ENCODE results near the gene SLC10A7. TPM values are rescaled to one million over a fixed set of nuclear protein-coding genes. Genes with fewer than 3 reads are reported as not detected.

The SLC10A7 gene
- total RNA-seq, 1 donor, result 9.0 TPM

DNA sequence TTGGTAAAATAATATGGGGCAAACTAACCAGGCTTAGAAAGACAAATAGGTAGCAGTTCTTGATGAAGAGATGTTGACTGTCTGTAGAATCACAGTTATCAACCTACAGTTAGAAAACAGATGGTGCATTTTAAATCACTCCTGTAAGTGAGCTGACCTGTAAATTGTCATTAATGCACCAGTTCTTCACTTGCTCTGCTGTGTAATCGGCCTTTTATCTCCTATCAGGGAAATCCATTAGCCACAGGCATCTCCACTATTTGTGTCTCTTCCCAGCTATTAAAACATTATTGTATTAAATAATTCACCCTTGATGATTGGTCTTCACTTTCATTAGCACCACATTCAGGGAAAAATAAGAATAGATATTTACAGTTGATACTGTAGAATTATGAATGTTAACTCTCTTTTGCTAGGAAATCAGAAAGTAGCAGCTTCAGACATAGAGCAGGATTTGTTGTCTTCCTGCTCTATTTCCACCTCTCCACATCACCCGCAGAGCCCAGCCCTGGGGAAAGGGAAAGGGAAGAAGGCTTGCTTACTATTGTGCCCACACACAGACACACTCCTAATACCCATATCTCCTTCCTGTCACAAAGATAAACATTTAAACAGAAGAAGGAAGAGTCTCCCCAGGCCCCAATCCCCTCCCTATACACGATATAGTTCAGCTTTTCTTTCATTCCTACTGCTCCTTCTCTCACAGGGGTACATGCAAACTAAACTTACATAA lies 210.3 kb downstream of the SLC10A7 start:
- Histone ChIP-seq H2AFZ (ENCODE audit: low read length) (no peak overlapping the region), H3K4me1 (ENCODE audit: insufficient read depth, low read length) (no peaks in the 10 kb centered on the region), H3K36me3 (ENCODE audit: insufficient read depth, low read length) (no peaks in the 10 kb centered on the region), H4K20me1 (ENCODE audit: insufficient read depth, low read length) (no peaks in the 10 kb centered on the region), H3K79me2 (ENCODE audit: insufficient read depth, low read length) (no peaks in the 10 kb centered on the region), H3K4me3 (ENCODE audit: insufficient read depth, low read length) (no peak overlapping the region), H3K27me3 (ENCODE audit: insufficient read depth, low read length) (no peaks in the 10 kb centered on the region), H3K27ac (ENCODE audit: low read depth, low read length) (no peak overlapping the region), H3K4me2 (ENCODE audit: insufficient read depth, low read length) (no peak overlapping the region), H3K9me3 (ENCODE audit: low read depth, low read length) (no peaks in the 10 kb centered on the region)
- TF ChIP-seq CTCF (IDR thresholded peaks at IDR 0.05; ENCODE audit: extremely low read depth, low read depth, low read length), result no peak
- no peak for DNase-seq (ENCODE audit: insufficient read length, low spot score, missing footprints)

GRCh38 chr4:146310319-146311021 lies 211.3 kb downstream of the SLC10A7 start:
- Histone ChIP-seq H3K4me2 (ENCODE audit: insufficient read depth, low read length) (no peak overlapping the region), H3K27me3 (ENCODE audit: insufficient read depth, low read length) (no peaks in the 10 kb centered on the region), H2AFZ (ENCODE audit: low read length) (no peak overlapping the region), H3K4me1 (ENCODE audit: insufficient read depth, low read length) (no peaks in the 10 kb centered on the region), H3K36me3 (ENCODE audit: insufficient read depth, low read length) (no peaks in the 10 kb centered on the region), H4K20me1 (ENCODE audit: insufficient read depth, low read length) (no peaks in the 10 kb centered on the region), H3K4me3 (ENCODE audit: insufficient read depth, low read length) (no peak overlapping the region), H3K9me3 (ENCODE audit: low read depth, low read length) (no peaks in the 10 kb centered on the region), H3K79me2 (ENCODE audit: insufficient read depth, low read length) (no peaks in the 10 kb centered on the region), H3K27ac (ENCODE audit: low read depth, low read length) (no peak overlapping the region)
- DNase-seq (ENCODE audit: insufficient read length, low spot score, missing footprints), result no peak
- TF ChIP-seq CTCF (IDR thresholded peaks at IDR 0.05; ENCODE audit: extremely low read depth, low read depth, low read length), result no peak

DNA sequence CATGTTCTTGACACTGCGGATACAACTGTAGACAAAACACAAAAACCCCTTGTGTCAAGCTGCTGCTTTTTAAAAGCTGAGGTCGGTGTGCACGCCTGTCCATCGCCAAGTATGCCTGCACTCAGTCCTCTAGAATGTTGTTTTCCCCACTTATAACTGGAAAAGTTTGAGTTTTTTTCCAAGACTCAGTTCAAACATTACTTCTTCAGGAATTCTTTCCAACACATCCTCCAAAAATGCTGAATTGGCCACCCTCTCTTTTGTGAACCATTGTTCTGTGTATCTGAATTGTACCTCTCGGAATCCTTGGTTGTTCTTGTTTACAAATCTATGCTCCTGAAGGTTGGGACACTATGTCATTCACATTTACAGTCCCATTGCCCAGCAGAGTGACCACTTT lies 212.8 kb downstream of the SLC10A7 start:
- TF ChIP-seq CTCF (IDR thresholded peaks at IDR 0.05; ENCODE audit: extremely low read depth, low read depth, low read length), result no peak
- H2AFZ ChIP-seq (ENCODE audit: low read length), result no peak overlapping the region
- H3K4me2 ChIP-seq (ENCODE audit: insufficient read depth, low read length), result no peak overlapping the region
- H3K36me3 ChIP-seq (ENCODE audit: insufficient read depth, low read length), result no peaks in the 10 kb centered on the region
- no peaks in the 10 kb centered on the region for H3K9me3 ChIP-seq (ENCODE audit: low read depth, low read length)
- H3K27me3 ChIP-seq (ENCODE audit: insufficient read depth, low read length), result no peaks in the 10 kb centered on the region
- no peaks in the 10 kb centered on the region for H4K20me1 ChIP-seq (ENCODE audit: insufficient read depth, low read length)
- H3K79me2 ChIP-seq (ENCODE audit: insufficient read depth, low read length), result no peaks in the 10 kb centered on the region
- no peak overlapping the region for H3K4me3 ChIP-seq (ENCODE audit: insufficient read depth, low read length)
- no peaks in the 10 kb centered on the region for H3K4me1 ChIP-seq (ENCODE audit: insufficient read depth, low read length)
- no peak overlapping the region for H3K27ac ChIP-seq (ENCODE audit: low read depth, low read length)
- no peak for DNase-seq (ENCODE audit: insufficient read length, low spot score, missing footprints)

DNA sequence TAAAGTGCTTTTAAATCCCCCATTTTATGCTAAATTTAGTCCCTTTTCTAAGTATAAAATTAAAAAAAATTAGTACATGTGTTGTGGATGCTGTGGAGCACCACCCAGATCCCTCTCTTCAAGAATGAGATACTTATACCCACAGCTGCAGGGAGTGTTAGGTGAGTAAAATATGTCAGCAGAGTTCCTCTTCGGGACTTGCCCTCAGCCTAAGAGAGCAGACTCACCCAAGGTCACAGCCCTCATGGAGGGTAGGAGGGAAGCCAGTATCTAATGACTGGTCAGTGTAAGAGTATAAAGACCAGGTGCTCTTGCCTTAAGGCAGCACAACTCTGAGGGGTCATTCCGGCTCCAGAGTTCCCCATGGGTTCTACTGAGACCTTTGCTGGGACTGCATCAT lies 218.9 kb downstream of the SLC10A7 start:
- no peaks in the 10 kb centered on the region for H3K79me2 ChIP-seq (ENCODE audit: insufficient read depth, low read length)
- no peak overlapping the region for H2AFZ ChIP-seq (ENCODE audit: low read length)
- no peaks in the 10 kb centered on the region for H3K9me3 ChIP-seq (ENCODE audit: low read depth, low read length)
- H3K27ac ChIP-seq (ENCODE audit: low read depth, low read length), result no peak overlapping the region
- H3K27me3 ChIP-seq (ENCODE audit: insufficient read depth, low read length), result no peaks in the 10 kb centered on the region
- no peak for DNase-seq (ENCODE audit: insufficient read length, low spot score, missing footprints)
- H4K20me1 ChIP-seq (ENCODE audit: insufficient read depth, low read length), result no peaks in the 10 kb centered on the region
- no peak overlapping the region for H3K4me3 ChIP-seq (ENCODE audit: insufficient read depth, low read length)
- H3K36me3 ChIP-seq (ENCODE audit: insufficient read depth, low read length), result no peaks in the 10 kb centered on the region
- TF ChIP-seq CTCF (IDR thresholded peaks at IDR 0.05; ENCODE audit: extremely low read depth, low read depth, low read length), result no peak
- no peak overlapping the region for H3K4me2 ChIP-seq (ENCODE audit: insufficient read depth, low read length)
- no peaks in the 10 kb centered on the region for H3K4me1 ChIP-seq (ENCODE audit: insufficient read depth, low read length)
